ENCODE data around the gene SPNS1. TPM values are rescaled to one million over a fixed set of nuclear protein-coding genes. Genes with fewer than 3 reads are reported as not detected.

SPNS1 gene
- total RNA-seq, 1 experiment from 2014 or later = 38.6 TPM

DNA sequence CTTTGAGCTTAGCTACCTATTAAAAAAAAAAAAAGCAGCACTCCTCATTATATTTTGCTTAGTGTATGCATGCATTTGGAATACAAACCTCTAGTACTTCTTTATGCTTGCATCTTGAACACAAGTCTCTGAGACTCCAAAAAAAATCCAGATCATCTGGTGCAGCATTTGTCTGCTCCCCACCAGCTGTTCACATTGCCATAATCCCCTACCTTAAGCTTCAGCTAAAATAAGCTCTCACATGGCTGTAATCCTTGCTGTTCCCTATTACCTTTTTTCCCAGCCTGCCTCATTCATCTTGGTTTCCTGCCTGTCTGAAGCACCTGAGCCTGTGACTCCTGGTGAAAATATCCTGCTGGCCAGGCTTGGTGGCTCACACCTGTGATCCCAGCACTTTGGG is 31.3 kb upstream of the SPNS1 start:
- no peak overlapping the region for H3K27ac Mint-ChIP-seq
- no peaks in the 10 kb centered on the region for H3K9me3 ChIP-seq (ENCODE audit: control insufficient read depth, low read depth, low read length)

More for the DNA sequence above, 31.3 kb upstream of the SPNS1 start:
- H3K36me3 Mint-ChIP-seq (ENCODE audit: insufficient read depth in 1 of 3, low read depth in 3 of 3) = no peaks in the 10 kb centered on the region
- H3K9me3 Mint-ChIP-seq = no peaks in the 10 kb centered on the region; a peak in 1 of 5 replicates
- no peak overlapping the region for H3K27ac ChIP-seq (ENCODE audit: insufficient read length, low read depth, low read length)
- H2BK5ac ChIP-seq (ENCODE audit: insufficient read length, low read length) = no peak overlapping the region
- no peak overlapping the region for H4K91ac ChIP-seq (ENCODE audit: insufficient read length, low read depth, low read length)
- H3K4me2 ChIP-seq (ENCODE audit: insufficient read depth, insufficient read length, low read length) = no peak overlapping the region
- H3K27me3 ChIP-seq (ENCODE audit: insufficient read depth, low read length) = no peaks in the 10 kb centered on the region
- H3K79me1 ChIP-seq (ENCODE audit: insufficient read depth, low read depth, low read length, poor library complexity, severe bottlenecking) = no peaks in the 10 kb centered on the region
- TF ChIP-seq, protein P1, sequence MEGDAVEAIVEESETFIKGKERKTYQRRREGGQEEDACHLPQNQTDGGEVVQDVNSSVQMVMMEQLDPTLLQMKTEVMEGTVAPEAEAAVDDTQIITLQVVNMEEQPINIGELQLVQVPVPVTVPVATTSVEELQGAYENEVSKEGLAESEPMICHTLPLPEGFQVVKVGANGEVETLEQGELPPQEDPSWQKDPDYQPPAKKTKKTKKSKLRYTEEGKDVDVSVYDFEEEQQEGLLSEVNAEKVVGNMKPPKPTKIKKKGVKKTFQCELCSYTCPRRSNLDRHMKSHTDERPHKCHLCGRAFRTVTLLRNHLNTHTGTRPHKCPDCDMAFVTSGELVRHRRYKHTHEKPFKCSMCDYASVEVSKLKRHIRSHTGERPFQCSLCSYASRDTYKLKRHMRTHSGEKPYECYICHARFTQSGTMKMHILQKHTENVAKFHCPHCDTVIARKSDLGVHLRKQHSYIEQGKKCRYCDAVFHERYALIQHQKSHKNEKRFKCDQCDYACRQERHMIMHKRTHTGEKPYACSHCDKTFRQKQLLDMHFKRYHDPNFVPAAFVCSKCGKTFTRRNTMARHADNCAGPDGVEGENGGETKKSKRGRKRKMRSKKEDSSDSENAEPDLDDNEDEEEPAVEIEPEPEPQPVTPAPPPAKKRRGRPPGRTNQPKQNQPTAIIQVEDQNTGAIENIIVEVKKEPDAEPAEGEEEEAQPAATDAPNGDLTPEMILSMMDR (conservative IDR thresholded peaks at IDR 0.05) = no peak
- H3K23ac ChIP-seq (ENCODE audit: insufficient read length, low read depth, low read length) = no peak overlapping the region
- no peak overlapping the region for H2AFZ ChIP-seq (ENCODE audit: low read length)
- H3K4me1 ChIP-seq (ENCODE audit: insufficient read depth, low read length) = no peaks in the 10 kb centered on the region; the same call in 1 of the 2 replicates
- H2BK20ac ChIP-seq (ENCODE audit: low read depth, low read length, poor library complexity, severe bottlenecking) = no peak overlapping the region
- H3K4me1 Mint-ChIP-seq = peaks cover 5 to 6% of the 10 kb centered on the region in 2 experiments
- H3K56ac ChIP-seq (ENCODE audit: insufficient read length, low read depth, low read length) = no peak overlapping the region
- no peak overlapping the region for H2AK5ac ChIP-seq (ENCODE audit: insufficient read length, low read length)
- H2BK120ac ChIP-seq (ENCODE audit: low read depth, low read length, poor library complexity, severe bottlenecking) = no peak overlapping the region
- H2BK15ac ChIP-seq (ENCODE audit: low read depth, low read length) = no peak overlapping the region
- no peak overlapping the region for H4K8ac ChIP-seq (replicated peaks; ENCODE audit: insufficient read length, low read depth, low read length)
- no peak overlapping the region for H3T11ph ChIP-seq (ENCODE audit: low read length)
- H3K9ac ChIP-seq (ENCODE audit: extremely low read depth, insufficient read length, low read length) = no peak overlapping the region
- no peak overlapping the region for H3K4ac ChIP-seq (ENCODE audit: low read depth, low read length)
- peaks cover 8% of the 10 kb centered on the region for H3K27me3 Mint-ChIP-seq (ENCODE audit: low read depth)
- no peaks in the 10 kb centered on the region for H4K20me1 ChIP-seq (ENCODE audit: control insufficient read depth, insufficient read depth, insufficient read length)
- no peaks in the 10 kb centered on the region for H3K79me2 ChIP-seq (ENCODE audit: insufficient read depth, low read length)
- no peak for DNase-seq
- H3K18ac ChIP-seq (ENCODE audit: insufficient read length, low read depth, low read length) = no peak overlapping the region
- no peak overlapping the region for H4K5ac ChIP-seq (ENCODE audit: insufficient read length, low read depth, low read length)
- no peak overlapping the region for H3K4me3 Mint-ChIP-seq
- H3K14ac ChIP-seq (ENCODE audit: insufficient read depth, low read length) = no peak overlapping the region
- no peak overlapping the region for H2BK12ac ChIP-seq (ENCODE audit: insufficient read length, low read depth, low read length)
- H3K23me2 ChIP-seq (ENCODE audit: insufficient read length, low read depth, low read length, poor library complexity, severe bottlenecking) = peaks cover 4% of the 10 kb centered on the region
